ENCODE results near the gene AFAP1.
A peak's percentile ranks its signal among the peaks of the same experiment; 100 is the strongest.

Gene AFAP1

GRCh38 chr4:7735961-7736360, 203.7 kb downstream of the AFAP1 start:
- no peak for DNase-seq (ENCODE audit: low spot score)

GRCh38 chr4:7735395-7735794, 204.3 kb downstream of the AFAP1 start:
- no peak for DNase-seq (ENCODE audit: low spot score)

GRCh38 chr4:7734651-7735260, 204.9 kb downstream of the AFAP1 start:
- DNase-seq (ENCODE audit: low spot score) = no peak

- no peak for DNase-seq (ENCODE audit: low spot score)
These were observed 205.6 kb downstream of the AFAP1 start for GRCh38 chr4:7733801-7734650.

GRCh38 chr4:7733201-7733600, 206.5 kb downstream of the AFAP1 start:
- no peak for DNase-seq (ENCODE audit: low spot score)

GRCh38 chr4:7732263-7732662, 207.4 kb downstream of the AFAP1 start:
- no peak for DNase-seq (ENCODE audit: low spot score)

- no peak for DNase-seq (ENCODE audit: low spot score)
These were observed 208.2 kb downstream of the AFAP1 start for GRCh38 chr4:7731437-7731836.

GRCh38 chr4:7727749-7728148, 211.9 kb downstream of the AFAP1 start:
- DNase-seq (ENCODE audit: low spot score) = peak; percentile 49

GRCh38 chr4:7726665-7727413, 212.8 kb downstream of the AFAP1 start:
- no peak for DNase-seq (ENCODE audit: low spot score)

- DNase-seq (ENCODE audit: low spot score) = peak; percentile 79
These were observed 213.7 kb downstream of the AFAP1 start for GRCh38 chr4:7725951-7726350.

GRCh38 chr4:7723625-7724024, 216.0 kb downstream of the AFAP1 start:
- DNase-seq (ENCODE audit: low spot score) = no peak

GRCh38 chr4:7722766-7723387, 216.8 kb downstream of the AFAP1 start:
- DNase-seq (ENCODE audit: low spot score) = no peak

- DNase-seq (ENCODE audit: low spot score) = no peak
These were observed 217.6 kb downstream of the AFAP1 start for GRCh38 chr4:7721984-7722551.

- DNase-seq (ENCODE audit: low spot score) = peak; percentile 92
These were observed 220.1 kb downstream of the AFAP1 start for GRCh38 chr4:7719354-7720174.

- no peak for DNase-seq (ENCODE audit: low spot score)
These were observed 221.6 kb downstream of the AFAP1 start for GRCh38 chr4:7717946-7718490.

GRCh38 chr4:7717161-7717560, 222.5 kb downstream of the AFAP1 start:
- DNase-seq (ENCODE audit: low spot score) = no peak

- no peak for DNase-seq (ENCODE audit: low spot score)
These were observed 223.5 kb downstream of the AFAP1 start for GRCh38 chr4:7716010-7716721.

GRCh38 chr4:7715271-7716009, 224.2 kb downstream of the AFAP1 start:
- no peak for DNase-seq (ENCODE audit: low spot score)

- no peak for DNase-seq (ENCODE audit: low spot score)
These were observed 224.9 kb downstream of the AFAP1 start for GRCh38 chr4:7714738-7715137.

GRCh38 chr4:7714176-7714575, 225.5 kb downstream of the AFAP1 start:
- DNase-seq (ENCODE audit: low spot score) = no peak

All from AG20443 (cell line).